HG03025 (cell line): ENCODE results near the gene CAMK2G.
A peak's percentile ranks its signal among the peaks of the same experiment; 100 is the strongest.

Experiments
- ATAC-seq: cut with Tn5 transposase; IDR thresholded peaks from one replicate; pipeline ENCODE4 v1.9.1; 2021; ENCODE audit warnings: mild to moderate bottlenecking, moderate library complexity; ENCODE audit not compliant: unreplicated experiment, low FRiP score

CAMK2G gene

DNA sequence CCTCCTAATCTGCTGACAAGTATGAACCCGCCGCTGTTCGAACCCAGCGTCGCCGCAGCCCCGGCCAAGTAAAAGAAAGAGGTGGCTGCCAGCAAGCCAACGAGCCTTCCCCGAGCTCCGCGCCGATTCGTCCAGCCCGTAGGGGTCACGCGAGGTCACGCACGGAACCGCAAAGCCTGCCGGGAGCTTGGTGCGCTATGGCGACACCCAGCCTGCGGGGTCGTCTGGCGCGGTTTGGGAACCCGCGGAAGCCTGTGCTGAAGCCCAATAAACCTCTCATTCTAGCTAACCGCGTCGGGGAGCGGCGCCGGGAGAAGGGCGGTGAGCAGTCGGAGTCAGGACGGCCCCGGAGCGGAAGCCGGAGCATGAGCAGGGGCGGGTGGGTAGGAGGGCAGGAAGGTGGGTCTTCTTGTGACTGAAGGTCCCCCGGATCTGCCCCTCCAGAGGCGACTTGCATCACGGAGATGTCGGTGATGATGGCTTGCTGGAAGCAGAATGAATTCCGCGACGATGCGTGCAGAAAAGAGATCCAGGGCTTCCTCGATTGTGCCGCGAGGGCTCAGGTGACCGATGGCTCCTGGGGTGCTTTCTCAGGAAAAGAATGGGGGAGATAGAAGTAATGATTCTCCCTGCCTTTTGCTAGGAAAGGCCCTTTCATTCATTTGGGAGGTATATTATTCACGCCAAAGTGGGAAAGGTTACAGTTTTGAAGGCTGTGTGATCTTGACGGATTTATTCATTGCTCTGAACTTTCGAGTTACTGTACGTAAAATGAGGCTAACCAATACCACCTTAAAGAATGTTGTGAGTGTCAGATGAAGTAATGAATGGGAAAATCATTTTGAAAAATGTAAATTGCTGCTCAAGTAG lies 92.2 kb downstream of the CAMK2G start, which contains the start of gene CHCHD1:
TSS of gene CHCHD1 (plus strand) at position 170 of the 870 bp plus-strand sequence. CDS start at position 198, 28 bp downstream.
- peak; percentile 45 for ATAC-seq

DNA sequence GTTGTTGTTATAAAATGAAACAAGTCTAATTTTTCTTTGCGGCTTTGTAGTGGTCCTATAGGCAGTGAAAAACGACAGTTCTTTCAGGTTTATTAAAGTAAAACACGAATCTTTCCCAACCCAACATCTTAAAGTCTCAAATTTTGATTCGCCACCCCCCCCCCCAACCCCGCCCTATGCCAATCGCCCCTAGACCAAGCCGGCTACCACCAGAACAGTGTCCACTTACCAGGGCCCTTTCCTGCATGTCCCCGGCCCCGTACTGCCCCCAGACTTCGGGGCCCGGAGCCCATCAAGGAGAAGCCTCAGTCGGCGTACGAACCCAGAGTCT lies 92.8 kb downstream of the CAMK2G start:
- peak; percentile 9 for ATAC-seq

DNA sequence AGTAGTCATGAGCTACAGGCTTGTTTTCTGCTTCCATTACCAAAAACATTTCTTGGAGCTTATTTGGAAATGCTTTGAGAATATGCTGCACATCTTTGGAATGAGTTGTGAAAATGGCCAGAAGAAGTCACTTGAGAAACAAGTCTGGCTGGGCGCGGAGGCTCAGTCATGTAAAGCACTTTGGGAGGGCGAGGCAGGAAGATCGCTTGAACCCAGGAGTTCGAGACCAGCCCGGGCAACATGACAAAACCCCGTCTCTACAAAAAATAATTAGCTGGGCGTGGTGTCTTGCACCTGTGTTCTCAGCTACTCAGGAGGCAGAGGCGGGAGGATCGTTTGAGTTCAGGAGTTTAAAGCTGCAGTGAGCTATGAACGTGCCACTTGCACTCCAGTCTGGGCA lies 93.4 kb downstream of the CAMK2G start:
- ATAC-seq = no peak

DNA sequence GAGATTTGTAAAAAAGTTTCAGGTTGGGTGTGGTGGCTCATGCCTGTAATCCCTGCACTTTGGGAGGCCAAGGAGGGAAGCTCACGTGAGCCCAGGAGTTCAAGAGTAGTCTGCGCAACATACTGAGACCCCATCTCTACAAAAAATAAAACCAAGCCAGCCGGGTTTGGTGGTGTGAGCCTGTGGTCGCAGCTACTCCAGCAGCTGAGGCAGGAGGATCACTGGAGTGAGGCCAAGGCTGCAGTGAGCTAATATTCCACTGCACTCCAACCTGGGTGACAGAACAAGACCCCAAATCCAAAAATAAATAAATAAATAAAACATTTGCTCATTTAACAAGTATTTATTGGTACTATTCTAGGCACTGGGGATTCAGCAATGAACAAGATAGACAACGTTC lies 94.1 kb downstream of the CAMK2G start:
- ATAC-seq = no peak

DNA sequence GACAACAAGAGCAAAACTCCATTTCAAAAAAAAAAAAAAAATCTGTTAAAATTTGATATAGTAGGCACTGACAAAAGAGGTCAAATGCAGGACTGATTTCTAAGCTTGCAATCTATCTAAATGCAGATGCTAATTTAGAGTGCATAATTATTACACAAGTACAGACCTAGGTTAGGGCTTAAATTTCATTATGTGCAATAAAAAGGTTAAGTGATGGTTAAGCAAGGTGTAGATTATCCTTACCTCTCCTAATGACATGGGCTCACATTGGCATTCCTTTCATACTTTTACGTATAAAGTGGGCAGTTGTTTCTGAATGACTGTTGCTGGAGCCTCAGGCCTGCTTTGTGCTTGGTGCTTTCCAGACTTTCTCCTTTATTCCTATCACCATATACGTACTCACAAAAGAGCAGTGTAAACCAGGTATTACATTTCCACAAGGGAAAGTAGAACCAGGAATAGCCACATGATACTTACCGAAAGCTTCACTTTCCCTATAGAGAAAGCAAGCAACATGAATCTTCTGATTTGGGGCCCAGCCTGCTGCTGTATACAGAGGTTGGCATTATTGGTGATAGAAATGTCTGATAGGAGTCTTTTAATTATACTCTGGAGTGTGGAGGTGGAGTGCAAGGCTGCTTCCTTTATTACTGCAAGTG lies 94.7 kb downstream of the CAMK2G start:
- no peak for ATAC-seq

DNA sequence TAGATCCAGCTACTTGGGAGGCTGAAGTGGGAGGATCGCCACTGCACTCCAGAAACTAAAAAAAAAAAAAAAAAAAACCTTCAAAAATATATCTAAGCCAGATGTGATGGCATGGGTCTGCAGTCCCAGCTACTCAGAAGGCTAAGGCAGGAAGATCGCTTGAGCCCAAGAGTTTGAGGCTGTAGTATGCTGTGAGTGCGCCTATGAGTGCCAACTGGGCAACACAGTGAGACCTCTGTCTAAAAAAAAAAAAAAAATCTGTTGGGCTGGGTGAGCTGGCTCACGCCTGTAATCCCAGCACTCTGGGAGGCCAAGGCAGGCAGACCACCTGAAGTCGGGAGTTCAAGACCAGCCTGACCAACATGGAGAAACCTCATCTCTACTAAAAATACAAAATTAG lies 95.3 kb downstream of the CAMK2G start:
- ATAC-seq = no peak

DNA sequence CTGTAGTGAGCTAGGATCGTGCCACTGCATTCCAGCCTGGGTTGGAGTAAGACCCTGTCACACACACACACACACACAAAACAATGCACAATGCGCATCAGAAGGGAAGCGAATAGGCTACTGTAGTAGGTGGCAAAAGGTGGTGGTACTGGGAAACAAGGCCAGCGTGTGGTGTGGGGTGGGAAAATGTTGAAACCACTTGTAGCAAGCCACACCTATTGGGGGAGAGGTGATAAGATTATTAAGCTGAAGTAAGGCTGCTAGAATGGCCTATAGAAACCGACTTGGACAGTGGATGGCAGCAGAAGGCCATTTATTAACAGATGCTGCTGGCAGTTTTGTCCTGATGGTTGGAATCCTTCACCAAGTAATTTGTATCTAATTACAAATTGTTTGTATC lies 99.7 kb downstream of the CAMK2G start:
- ATAC-seq = no peak

DNA sequence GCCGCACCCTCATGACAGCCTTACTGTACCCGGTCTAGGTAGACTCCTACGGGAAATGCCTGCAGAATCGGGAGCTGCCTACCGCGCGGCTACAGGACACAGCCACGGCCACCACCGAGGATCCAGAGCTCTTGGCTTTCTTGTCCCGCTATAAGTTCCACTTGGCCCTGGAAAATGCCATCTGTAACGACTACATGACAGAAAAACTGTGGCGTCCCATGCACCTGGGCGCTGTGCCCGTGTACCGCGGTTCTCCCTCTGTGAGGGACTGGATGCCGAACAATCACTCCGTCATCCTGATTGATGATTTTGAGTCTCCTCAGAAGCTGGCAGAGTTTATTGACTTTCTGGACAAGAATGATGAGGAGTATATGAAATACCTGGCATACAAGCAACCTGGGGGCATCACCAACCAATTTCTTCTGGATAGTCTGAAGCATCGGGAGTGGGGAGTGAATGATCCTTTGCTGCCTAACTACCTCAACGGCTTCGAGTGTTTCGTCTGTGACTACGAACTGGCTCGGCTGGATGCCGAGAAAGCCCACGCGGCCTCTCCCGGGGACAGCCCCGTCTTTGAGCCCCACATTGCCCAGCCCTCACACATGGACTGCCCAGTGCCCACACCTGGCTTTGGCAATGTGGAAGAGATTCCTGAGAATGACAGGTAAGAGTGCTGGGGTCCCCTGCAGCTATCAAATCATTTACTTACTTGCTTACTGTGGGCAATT lies 101.0 kb downstream of the CAMK2G start:
- peak; percentile 1 for ATAC-seq

DNA sequence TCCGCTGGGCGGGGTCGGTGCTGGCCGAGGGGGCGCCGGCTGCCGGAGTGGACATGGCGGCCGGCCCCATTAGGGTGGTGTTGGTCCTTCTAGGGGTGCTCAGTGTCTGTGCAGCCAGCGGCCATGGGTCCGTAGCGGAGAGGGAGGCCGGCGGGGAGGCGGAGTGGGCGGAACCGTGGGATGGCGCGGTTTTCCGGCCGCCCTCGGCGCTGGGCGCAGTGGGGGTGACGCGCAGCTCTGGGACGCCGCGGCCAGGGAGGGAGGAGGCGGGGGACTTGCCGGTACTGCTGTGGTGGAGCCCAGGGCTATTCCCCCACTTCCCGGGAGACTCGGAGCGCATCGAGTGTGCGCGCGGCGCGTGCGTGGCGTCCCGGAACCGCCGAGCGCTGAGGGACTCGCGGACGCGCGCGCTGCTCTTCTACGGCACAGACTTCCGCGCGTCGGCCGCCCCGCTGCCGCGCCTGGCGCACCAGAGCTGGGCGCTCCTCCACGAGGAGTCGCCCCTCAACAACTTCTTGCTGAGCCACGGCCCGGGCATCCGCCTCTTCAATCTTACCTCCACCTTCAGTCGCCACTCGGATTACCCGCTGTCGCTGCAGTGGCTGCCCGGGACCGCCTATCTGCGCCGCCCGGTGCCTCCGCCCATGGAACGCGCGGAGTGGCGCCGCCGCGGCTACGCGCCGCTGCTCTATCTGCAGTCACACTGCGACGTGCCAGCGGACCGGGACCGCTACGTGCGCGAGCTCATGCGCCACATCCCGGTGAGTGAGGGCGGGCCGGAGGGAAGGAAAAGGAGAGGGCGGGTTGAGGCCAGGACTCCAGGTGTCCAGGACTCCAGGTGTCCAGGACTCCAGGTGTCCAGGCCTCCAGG lies 101.8 kb downstream of the CAMK2G start:
- peak; percentile 55 for ATAC-seq

DNA sequence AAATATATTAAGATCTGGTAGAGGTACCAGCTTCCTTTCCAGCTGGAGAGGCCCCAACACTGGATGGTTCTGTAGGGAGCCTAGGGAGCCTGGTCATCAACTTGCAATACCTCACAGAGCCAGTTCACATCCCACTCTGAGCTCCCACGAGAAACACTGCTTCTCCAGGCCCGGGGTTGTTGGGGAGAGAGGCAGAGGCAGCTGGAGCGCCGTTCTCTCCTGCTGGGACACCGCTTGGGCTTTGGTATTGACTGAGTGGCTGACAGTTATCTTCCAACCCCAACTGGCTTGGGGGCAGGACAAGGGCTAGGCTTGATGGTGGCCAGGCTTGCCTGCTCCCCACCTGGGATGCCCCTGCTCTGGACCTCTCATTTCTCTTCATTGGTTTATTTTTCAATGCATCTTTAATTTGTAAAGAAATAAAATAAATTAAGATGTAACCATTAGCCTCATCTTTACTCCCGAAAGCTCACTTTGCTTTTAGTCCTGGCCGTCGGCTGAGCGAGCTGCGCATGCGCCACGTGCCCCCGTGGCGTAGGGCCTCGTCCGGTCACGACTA lies 102.6 kb downstream of the CAMK2G start:
- ATAC-seq = peak; percentile 1

DNA sequence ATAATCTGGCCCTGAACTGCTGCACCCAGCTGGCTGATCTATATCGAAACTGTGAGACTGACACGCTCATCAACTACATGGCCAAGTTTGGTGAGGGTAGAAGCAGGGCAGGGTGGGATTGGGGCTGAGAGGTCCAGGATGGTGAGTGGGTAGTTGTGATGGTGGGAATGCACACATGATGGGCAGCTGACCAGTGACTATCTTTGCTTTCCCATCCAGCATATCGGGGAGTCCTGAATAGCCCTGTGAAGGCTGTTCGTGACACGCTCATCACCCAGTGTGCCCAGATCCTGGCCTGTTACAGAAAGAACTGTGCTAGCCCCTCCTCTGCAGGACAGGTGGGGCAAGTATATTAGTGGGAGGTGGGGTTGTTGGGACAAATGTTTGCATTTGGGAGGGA lies 105.0 kb downstream of the CAMK2G start:
- no peak for ATAC-seq

DNA sequence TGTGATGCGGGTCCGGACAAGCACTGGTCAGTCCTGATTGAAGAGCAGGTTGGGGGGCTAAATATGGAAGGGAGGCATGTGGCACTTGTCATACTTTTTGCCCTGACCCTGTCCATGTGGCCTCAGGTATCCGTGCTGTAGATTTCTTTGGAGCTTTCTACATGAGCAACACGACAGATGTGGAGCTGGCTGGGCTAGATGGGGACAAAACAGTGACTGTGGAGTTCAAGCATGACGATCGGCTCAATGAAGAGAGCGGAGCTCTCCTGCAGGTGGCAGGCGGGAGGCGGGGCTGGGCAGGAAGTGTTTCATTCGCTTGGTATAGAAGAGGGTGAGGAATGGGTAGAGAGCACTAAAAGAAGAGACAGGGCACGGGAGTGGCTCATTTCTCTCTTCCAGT lies 105.5 kb downstream of the CAMK2G start:
- ATAC-seq = no peak

DNA sequence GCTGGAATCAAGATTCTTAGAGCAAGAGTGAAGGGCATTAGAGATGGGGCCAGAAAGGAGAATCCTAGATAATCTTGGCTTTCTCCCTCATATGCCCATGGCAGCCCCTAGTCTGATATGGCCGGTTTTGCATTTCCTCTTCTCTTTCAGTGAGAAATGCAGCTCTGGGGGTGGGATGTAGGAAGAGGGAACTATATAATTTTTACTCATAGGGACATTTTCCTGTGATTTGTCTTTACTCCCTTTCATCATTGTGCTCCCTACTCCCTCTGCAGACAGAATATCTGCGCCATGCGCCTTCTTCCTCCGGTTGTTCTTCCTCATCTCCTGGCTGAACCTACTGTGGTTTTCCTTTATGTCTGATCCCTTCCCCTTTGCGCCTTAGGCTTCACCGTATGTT lies 109.3 kb downstream of the CAMK2G start:
- no peak for ATAC-seq

DNA sequence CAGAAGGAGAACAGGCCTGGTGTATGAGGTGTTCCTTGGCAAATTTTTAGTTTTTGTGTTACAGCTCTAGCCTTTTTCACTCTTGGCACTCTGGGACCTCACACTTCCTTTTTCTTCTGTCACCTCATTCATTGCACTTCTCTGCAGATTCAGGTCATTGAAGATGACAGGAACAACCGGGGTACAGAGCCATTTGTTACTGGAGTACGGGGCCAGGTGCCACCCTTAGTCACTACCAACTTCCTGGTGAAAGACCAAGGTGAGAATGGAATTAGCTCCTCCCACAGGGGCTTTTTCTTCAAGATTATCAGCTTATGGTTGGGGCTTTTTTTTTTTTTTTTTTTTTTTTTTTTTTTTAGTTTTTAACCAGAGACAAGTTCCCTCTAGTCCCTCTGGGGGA lies 111.0 kb downstream of the CAMK2G start:
- ATAC-seq = no peak

DNA sequence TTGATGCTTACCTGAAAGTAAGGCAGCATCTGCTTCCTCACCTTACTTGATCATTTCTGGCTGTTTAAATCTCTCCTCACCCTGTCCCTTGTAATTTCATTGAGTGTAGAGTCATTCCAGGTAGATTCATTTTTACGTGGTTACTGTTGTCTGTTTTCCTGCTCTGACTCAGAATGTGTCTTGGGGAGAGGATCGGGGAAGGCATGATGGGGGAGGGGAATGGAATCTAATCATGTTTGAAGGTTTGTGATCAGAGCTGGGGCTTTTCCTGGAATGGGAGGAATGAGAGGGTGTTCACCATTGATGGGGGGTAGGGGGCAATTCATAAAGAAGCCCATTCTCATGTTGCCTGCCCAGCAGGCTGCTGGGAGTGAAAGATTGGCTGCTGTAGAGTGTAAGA lies 111.4 kb downstream of the CAMK2G start:
- no peak for ATAC-seq
